Glutamatergic neuron (in vitro differentiated cells): Measurements from ENCODE around the gene MTHFD1. TPM values are rescaled to one million over a fixed set of nuclear protein-coding genes. Genes with fewer than 3 reads are reported as not detected.

Source experiments
- DNase-seq: peaks from one replicate; pipeline ENCODE4 v3.0.0; 2022
- H3K27ac Mint-ChIP-seq: one replicate; pipeline ENCODE4 v1.8.0; 2020; ENCODE audit warnings: mild to moderate bottlenecking, mixed read lengths, inconsistent platforms; ENCODE audit not compliant: unreplicated experiment
- H3K27me3 Mint-ChIP-seq: one replicate; pipeline ENCODE4 v1.8.0; 2020; ENCODE audit warnings: mild to moderate bottlenecking, moderate library complexity, mixed read lengths, inconsistent platforms; ENCODE audit not compliant: unreplicated experiment
- H3K36me3 Mint-ChIP-seq: one replicate; pipeline ENCODE4 v1.8.0; 2020; ENCODE audit warnings: mild to moderate bottlenecking, mixed read lengths, inconsistent platforms; ENCODE audit not compliant: unreplicated experiment
- H3K4me1 Mint-ChIP-seq: one replicate; pipeline ENCODE4 v1.8.0; 2020; ENCODE audit warnings: mild to moderate bottlenecking, low read depth, mixed read lengths, inconsistent platforms; ENCODE audit not compliant: unreplicated experiment
- H3K4me3 Mint-ChIP-seq: one replicate; pipeline ENCODE4 v1.8.0; 2020; ENCODE audit warnings: mild to moderate bottlenecking, mixed read lengths, inconsistent platforms; ENCODE audit not compliant: unreplicated experiment
- H3K9me3 Mint-ChIP-seq: one replicate; pipeline ENCODE4 v1.8.0; 2020; ENCODE audit warnings: mild to moderate bottlenecking, moderate library complexity, mixed read lengths, inconsistent platforms; ENCODE audit not compliant: unreplicated experiment
- CTCF ChIP-seq: fragments of 200-600 bp; sonication (generic); IDR thresholded peaks from one replicate; pipeline ENCODE4 v1.5.0; 2021; ENCODE audit not compliant: partially characterized antibody, unreplicated experiment
- total RNA-seq: library from RNA; stranded (reverse); fragmentation: NEBNext Ultra II Directional; extraction: Animal tissue kit (Norgen Biotek cat#: 25700); gene quantifications from one replicate; pipeline ENCODE4 v1.2.1, GENCODE V29; 2021; ENCODE audit not compliant: unreplicated experiment

Gene MTHFD1
- total RNA-seq, 1 donor from 2014 or later: 33.0 TPM

GRCh38 chr14:64407329-64407728 is 19.2 kb downstream of the MTHFD1 start:
- H3K4me3 Mint-ChIP-seq: no peak overlapping the region

GRCh38 chr14:64409126-64409920 is 21.2 kb downstream of the MTHFD1 start:
- H3K27me3 Mint-ChIP-seq: no peaks in the 10 kb centered on the region
- TF ChIP-seq CTCF: no peak
- H3K4me1 Mint-ChIP-seq: peaks cover 5% of the 10 kb centered on the region
- H3K27ac Mint-ChIP-seq: no peak overlapping the region
- peaks cover 1% of the 10 kb centered on the region for H3K9me3 Mint-ChIP-seq
- no peak for DNase-seq
- H3K4me3 Mint-ChIP-seq: no peak overlapping the region
- H3K36me3 Mint-ChIP-seq: no peaks in the 10 kb centered on the region

More at GRCh38 chr14:64407329-64407728, 19.2 kb downstream of the MTHFD1 start:
- Mint-ChIP-seq H3K4me1 (peaks cover 5% of the 10 kb centered on the region), H3K9me3 (peaks cover 1% of the 10 kb centered on the region), H3K27ac (no peak overlapping the region), H3K27me3 (no peaks in the 10 kb centered on the region), H3K36me3 (no peaks in the 10 kb centered on the region)
- TF ChIP-seq CTCF: no peak
- DNase-seq: no peak

GRCh38 chr14:64410084-64410774 is 22.1 kb downstream of the MTHFD1 start:
- Mint-ChIP-seq H3K36me3 (no peaks in the 10 kb centered on the region), H3K9me3 (peaks cover 1% of the 10 kb centered on the region), H3K27ac (no peak overlapping the region), H3K4me1 (peaks cover 5% of the 10 kb centered on the region), H3K4me3 (no peak overlapping the region), H3K27me3 (no peaks in the 10 kb centered on the region)
- no peak for TF ChIP-seq CTCF
- no peak for DNase-seq

GRCh38 chr14:64411001-64411400 is 22.8 kb downstream of the MTHFD1 start:
- TF ChIP-seq CTCF: no peak
- DNase-seq: no peak
- peaks cover 1% of the 10 kb centered on the region for H3K9me3 Mint-ChIP-seq
- H3K36me3 Mint-ChIP-seq: no peaks in the 10 kb centered on the region
- no peaks in the 10 kb centered on the region for H3K27me3 Mint-ChIP-seq
- H3K27ac Mint-ChIP-seq: peak overlapping the region; percentile 68
- H3K4me1 Mint-ChIP-seq: peaks cover 5% of the 10 kb centered on the region
- no peak overlapping the region for H3K4me3 Mint-ChIP-seq

- H3K9me3 Mint-ChIP-seq: peaks cover 1% of the 10 kb centered on the region
- DNase-seq: no peak
- no peak for TF ChIP-seq CTCF
- no peak overlapping the region for H3K27ac Mint-ChIP-seq
- H3K27me3 Mint-ChIP-seq: no peaks in the 10 kb centered on the region
- no peaks in the 10 kb centered on the region for H3K36me3 Mint-ChIP-seq
- peaks cover 5% of the 10 kb centered on the region for H3K4me1 Mint-ChIP-seq
- H3K4me3 Mint-ChIP-seq: no peak overlapping the region
These were observed 24.1 kb downstream of the MTHFD1 start for GRCh38 chr14:64412237-64412636.
